Erythroblast (primary cell): ENCODE results near the gene UBN1.
A peak's percentile ranks its signal among the peaks of the same experiment; 100 is the strongest.

Source experiments
- GATA1 ChIP-seq: IDR thresholded peaks from 2 replicates; pipeline ENCODE4 v1.6.1; 2011; ENCODE audit warnings: low read depth, mild to moderate bottlenecking, control low read depth, low read length, moderate library complexity
- POLR2A ChIP-seq: IDR thresholded peaks from 2 replicates; pipeline ENCODE4 v1.6.1; 2011; ENCODE audit warnings: mild to moderate bottlenecking, low read length

DNA sequence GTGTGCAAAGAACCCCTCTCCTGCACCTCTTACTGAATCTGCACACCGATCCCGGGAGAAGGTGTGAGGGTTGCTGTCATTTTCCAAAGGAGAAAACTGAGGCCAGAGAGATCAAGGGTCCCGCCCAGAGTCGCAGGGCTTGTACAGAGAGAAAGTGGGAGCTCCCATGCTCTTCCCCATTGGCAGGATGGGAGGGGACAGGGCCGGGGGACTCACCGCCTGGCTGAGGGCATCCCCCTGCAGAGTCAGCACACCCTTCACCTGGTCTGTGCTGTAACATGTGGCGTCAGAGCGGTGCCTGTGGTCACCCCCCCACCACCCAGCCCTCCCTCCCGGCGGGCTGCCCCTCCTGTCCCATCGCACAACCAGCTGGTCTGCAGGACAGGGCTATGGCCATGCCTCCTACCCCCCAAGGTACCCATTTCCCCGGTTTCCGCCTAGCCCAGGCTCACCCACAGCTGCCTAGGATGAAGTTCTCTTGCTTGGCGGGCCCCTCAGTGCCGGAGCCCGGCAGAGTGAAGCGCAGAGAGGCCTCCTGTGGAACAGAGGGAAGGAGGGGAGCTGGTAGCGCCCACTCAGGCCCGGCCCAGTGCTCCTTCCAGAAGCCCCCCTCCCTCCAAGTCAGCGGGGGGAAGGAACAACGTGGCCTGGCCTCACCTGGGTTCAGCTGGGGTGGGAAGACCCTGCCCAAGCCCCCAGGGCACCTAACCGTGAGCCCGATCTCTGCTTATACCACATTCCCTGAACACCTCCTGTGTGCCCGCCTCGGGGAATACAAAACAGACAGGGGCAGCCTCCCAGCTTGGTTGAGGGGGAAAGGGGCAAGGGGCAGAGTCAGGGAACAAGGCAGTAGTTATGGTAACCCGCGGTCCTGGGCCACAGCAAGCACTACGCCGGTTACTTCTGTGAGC lies 46.0 kb upstream of the UBN1 start:
- TF ChIP-seq POLR2A: peak; percentile 52
- TF ChIP-seq GATA1: no peak
